GM15510 (cell line): ENCODE results near the gene SLC40A1.

Experiments
- POLR2A ChIP-seq: IDR thresholded peaks from 3 replicates; pipeline ENCODE4 v1.6.1; 2011; ENCODE audit warnings: borderline replicate concordance; ENCODE audit not compliant: insufficient read length; ENCODE audit errors: extremely low read depth

SLC40A1 gene

DNA sequence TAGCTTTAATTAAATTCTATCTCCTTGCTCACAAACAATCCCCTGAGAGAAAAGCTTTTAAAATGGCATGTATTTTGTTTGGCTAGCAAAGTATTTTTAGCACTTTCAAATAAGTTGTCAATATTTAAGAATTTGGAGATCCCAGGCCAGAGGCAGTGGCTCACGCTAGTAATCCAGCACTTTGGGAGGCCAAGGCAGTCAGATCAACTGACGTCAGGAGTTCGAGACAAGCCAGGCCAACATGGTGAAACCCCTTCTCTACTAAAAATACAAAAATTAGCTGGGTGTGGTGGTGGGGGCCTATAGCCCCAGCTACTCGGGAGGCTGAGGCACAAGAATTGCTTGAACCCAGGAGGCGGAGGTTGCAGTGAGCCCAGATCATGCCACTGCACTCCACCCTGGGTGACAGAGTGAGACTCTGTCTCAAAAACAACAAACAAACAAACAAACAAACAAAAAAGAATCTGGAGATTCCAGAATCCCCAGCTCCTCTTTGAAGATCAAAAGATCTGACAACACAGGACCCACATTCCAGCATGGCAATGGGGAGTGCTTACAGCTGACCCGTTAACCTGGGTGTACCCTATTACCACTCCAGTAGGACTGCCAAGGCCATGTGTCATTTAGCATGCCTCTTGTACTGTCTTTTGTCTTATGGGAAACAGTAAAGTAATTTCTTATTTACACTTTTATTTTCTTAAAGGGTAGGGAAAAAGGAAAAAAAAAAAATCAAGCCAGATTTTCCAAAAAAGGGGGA is 21.9 kb downstream of the SLC40A1 start:
- TF ChIP-seq POLR2A: no peak

DNA sequence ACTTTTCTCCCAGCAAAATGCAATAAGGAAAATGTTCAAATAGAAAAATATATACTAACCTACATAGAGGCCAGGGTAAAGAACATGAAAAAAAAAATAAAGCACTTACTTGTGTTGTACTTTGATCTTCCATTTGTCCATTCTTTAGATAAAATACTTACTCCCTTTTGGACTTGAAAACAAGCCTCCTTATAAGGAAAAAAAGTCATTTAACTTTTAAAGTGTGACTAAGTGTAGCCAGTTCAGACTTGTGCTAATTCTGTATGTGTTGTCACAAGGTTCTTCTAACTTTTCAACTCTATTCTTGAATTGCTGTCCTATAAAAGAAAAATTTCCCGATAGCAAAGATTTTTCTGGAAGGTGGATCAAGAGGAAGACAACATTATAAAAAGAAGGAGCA is 23.2 kb downstream of the SLC40A1 start:
- TF ChIP-seq POLR2A: no peak

DNA sequence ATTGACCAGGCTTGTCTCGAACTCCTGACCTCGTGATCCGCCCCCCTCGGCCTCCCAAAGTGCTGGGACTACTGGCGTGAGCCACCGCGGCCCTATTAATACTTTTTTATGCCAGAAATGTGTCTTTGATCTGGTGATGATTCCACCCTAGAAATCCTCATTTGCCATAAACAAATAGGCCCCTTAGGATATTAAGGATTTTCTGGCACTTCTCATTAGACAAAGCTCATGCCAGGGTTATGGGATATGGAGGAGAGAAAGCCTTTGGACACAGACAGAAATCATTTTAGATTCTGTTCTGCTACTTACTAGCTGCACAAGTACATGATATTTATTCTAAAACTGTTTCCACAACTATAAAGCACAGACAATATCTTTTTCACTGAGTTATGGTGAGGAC is 24.1 kb downstream of the SLC40A1 start:
- TF ChIP-seq POLR2A: no peak

DNA sequence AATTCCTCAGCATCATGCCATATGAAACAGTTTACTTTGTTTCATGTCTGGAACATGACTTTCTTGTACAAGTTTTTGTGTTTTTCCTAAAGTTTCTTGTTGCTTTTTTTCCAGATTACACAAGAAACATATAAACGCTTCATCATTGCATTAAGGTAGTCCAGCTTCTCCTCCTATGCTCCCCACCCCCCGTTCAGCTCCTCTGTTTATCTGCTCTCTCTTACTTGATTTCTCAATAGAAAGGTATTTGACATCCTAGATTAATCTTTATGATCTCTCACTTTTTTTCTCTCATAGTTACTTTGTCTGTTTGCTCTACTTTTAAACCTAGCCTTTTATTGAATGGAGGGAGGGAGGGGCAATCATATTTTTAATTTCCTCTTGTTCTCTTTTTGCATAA is 25.4 kb downstream of the SLC40A1 start:
- no peak for TF ChIP-seq POLR2A

DNA sequence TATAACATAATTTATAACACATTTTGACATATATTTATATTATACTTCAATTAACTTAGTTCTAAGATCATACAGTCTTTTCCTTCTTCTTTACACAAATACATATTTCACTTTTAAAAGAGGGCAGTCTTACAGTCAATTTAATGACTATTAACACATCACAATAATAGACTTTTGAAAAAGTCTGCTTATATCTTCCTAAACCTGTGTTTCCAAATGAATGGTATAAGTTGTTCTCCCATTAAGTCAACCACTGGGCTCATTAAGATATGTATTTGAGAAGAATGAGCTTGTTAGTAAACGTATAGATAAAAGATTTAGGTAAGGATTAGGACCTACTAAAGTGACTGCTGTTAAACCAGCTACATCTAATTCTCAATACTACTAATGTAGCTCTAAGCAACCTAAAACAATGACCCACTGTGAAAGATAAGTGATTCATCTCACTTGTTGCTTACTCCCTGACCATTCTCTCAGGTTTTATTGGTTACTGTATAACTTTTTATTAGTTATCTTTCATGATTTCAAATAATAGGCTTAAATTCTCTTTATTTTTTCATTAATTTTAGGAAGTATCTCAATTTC is 27.0 kb downstream of the SLC40A1 start:
- TF ChIP-seq POLR2A: no peak

DNA sequence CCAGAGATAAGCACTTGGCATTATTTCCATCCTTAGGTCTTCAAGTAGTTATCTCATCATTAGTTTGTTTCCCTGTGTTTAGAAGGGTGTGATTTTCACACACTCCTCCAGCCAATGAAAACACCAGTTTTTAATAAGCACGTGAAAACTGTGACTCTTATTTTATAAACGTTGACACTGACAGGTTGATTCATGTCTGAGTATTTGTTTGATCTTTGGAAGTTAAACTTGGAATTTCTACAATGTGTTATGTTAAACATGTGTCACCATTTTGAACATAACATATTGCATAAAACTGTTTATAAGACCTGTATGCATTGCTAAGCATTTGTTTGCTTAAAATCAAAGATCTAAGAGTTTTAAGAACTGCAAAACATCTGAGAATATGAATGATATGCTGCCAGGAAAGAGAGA is 27.6 kb downstream of the SLC40A1 start:
- TF ChIP-seq POLR2A: no peak

DNA sequence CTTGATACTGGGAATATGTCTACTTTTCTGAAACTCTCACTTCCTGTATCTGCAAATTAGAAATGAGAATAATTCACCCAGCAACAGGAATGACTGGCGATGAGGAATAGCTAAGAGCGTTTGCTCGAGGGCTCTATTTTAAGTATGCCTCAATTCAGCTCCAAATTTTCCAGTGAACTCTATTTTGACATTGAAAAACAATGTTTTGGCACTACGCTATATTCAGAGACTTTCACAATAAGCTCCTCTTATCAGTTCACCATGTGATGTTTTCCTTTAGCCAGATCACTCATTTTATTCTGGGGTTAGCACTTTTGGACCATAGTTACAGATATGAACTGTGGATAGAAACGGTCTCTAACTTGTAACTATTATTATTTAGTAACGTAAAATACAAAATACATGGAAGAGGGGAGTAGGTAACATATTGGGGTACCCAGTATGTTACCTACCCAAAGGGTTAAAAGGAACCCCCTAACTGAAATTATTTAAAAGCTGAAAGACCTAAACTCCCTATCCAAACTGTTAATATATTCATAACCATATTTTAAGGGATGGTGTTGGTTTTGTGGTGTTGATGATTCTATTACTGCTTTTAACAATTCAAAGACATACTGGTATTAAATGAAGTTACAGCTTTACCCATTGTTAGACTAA is 28.1 kb downstream of the SLC40A1 start:
- TF ChIP-seq POLR2A: no peak

DNA sequence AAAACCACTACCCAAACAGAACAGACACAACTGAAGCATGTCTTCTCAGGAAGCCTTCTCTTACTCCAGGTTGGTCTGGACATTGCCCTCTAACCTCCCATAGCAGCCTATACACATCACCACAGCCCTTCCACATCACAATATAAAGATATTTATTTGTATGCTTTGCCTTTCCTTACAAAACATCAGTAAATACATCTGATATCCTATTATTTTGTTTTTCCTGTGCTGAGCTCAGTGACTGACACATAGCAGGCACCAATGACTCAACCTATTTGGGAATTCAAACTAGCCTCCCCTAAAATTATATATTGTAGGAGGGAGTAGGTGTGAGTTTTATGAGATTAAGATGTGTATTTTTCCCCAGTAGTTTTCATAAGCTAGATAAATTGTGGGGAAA is 28.8 kb downstream of the SLC40A1 start:
- no peak for TF ChIP-seq POLR2A

DNA sequence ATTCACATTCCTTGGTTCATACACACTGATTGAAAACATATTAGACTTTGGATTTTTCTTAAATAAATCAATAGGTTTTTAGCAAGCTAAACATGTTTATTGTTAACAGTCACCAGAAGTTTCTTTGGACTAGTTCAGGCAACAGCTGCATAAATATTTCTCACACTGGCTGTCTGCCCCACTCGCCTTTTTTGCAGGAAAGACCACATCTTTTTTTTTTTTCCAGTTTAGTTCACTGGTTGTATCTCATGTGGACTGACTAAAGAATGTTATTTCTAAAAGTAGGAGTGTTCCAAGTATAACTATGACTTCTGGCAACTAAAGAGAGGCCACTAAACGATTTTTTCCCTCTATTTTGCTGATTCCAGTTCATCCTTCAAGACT is 31.1 kb downstream of the SLC40A1 start:
- TF ChIP-seq POLR2A: no peak

DNA sequence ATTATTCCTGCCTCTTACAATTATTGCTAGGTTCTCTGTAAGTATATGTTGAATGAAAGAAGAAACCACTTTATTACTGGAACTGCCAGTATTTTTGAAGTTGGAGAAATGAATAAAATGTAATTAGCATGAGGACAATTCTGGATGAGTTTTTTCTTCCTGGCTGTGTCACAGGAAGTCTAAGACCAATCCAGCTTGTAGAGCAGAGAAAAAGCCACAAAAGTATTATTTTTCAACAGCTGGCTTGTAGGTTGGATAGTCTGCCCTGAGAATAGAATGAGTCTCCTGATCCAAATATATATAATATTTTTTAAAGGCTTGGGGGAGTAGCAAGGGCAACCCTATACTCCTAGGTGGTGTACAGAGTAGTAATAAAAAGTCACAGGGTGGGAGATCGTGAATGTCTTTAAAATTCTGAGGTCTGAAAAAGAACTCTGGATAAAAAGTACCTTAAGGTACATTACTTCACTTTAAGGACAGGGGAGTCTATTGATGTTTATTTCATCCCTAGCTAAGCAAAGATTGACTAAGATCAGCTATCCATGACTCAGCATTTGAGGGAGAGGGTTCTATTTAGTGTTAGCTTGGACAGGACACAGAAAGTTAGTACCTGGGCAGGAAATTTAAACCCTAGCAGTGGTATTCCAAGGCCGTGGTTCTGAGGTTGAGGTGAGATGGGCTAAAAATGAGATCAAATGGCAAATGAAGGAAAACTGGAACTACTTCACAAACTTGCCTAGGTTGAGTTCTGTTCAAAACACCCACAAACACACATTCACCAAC is 31.7 kb downstream of the SLC40A1 start:
- TF ChIP-seq POLR2A: no peak

DNA sequence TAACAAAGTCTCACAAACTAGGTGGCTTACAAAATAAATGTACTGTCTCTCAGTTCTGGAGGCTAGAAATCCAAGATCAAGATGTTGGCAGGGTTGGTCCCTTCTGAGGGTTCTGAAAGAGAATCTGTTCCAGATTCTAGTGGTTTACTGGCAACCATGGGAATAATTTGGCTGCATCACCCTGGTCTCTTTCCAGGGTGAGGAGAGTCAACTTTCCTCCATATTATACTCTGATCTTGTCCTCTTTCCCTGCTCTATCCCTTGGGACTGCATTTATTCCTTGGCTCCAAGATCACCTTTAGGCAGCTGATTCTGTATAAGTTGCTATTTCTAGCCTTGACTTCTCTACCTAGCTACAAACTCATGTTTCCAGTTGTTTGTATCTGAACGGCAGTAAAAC is 35.2 kb downstream of the SLC40A1 start:
- TF ChIP-seq POLR2A: no peak

DNA sequence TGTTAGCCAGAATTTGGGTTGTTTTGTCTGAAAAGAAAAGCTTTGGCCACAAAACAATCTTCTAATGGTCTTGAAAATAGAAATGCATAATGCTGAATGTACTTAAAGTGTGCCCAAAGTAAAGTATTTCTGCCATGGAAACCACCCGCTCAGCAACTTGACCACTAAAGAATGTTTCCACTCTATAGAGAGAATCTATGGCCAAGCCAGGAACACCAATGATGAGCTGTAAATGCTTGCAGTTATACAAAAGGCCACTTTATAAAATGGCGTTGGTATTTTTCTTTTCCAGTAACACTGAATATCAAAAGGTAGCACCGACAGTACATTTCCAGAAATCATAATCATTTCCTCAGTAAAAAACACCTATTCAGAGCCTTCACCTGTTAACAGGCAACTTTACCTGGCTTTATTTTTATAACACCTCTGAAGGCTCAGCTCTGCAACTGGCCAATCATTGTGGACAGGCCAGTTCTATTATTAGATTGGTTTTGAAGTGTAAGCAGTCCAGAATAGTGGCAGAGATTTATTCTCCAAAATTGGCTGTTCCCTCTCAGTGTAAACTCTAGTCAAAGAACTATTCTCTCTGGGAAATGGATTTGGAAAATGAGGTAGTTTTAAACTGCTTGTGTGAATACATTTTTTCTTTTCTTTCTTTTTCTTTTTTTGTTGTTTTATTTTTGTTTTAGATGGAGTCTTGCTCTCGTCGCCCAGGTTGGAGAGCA is 36.1 kb downstream of the SLC40A1 start:
- no peak for TF ChIP-seq POLR2A

DNA sequence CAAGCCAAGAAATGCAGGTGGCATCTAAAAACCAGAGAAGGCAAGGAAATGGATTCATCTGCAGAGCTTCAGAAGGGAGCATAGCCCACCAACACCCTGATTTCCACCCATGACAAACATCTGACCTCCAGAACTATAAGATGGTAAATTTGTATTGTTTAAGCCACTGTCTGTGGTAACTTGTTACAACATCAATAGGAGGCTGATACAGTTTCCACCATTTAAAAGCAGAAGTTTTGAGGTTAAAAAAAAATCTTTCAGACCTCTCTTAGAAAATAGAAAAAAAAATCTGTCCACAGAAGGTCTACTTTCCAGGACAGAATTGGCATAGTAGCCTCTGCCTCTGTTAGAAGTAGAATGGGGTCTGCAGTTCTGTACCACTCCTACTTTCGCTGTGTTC is 37.2 kb downstream of the SLC40A1 start:
- TF ChIP-seq POLR2A: no peak

DNA sequence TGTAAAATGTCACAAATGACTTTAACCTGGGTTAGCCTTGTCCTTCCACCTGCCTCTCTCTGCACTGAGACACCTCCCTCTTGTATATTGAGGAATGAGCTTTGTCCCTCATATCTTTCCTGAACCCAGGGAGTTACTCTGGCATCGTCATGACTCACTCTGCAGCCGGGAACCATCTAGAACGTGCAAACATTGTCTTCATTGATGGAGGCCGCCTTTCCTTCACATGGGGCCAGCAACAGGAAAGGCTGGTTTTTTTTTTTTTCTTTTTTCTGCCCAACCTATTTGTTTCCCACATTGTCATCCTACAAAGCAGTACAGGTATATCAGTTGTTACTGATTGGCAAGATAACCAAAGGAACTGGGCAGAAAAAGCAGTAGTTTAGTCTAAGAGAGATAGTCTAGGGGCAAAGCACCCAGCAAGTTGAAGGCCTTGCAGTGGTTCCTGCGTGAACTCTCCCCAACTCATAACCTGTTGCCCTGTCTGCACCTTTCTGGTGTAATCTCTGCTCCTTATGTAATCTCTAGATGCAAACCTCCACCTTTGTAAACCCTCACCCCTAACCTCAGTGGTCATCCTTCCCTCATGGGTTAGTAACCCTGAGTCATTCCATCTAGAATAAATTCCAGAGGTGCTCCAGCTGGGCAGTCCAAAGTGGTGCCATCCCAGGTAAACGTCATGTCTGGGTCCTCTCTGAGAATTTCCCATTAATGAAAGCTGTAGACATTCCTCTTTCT is 38.3 kb downstream of the SLC40A1 start:
- no peak for TF ChIP-seq POLR2A

DNA sequence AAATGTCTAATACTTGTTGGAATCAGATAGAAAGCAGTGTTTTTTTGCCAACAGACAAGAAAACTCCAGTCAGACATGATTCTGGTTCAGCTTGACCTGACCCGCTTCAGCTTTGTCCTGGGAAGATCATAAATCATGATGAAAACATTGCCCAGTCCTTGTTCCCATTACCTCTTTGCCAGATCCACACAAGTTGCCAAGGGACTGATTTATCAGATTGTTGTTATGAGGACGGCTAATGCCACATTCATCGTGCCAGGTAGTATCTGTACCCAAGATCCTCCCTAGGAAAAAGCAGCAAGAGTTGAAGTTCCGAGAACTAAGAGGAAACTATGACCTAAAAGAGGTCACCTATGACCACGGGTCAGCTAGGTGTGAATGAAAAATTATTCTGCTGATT is 39.0 kb downstream of the SLC40A1 start:
- no peak for TF ChIP-seq POLR2A

DNA sequence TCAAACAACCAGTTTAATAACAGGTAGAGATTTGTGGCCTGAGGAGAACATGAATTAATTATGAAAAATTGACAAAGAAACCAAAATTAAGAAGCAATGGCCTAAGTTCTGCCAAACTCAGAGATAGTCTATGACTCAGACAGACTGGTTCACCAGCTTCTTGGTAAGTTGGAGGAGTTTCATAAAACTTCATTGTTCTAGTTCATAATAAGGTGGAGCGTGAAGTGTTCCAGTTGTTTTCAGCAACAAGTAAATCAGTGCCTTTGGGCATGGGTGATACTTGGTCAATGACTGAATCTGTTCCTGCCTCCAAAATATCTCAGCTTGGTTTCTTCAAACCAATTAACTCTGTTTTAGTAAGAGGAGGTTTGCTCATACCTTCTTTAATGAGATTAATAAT is 40.0 kb downstream of the SLC40A1 start:
- TF ChIP-seq POLR2A: no peak
